ENCODE data around the gene PRR22.

DNA sequence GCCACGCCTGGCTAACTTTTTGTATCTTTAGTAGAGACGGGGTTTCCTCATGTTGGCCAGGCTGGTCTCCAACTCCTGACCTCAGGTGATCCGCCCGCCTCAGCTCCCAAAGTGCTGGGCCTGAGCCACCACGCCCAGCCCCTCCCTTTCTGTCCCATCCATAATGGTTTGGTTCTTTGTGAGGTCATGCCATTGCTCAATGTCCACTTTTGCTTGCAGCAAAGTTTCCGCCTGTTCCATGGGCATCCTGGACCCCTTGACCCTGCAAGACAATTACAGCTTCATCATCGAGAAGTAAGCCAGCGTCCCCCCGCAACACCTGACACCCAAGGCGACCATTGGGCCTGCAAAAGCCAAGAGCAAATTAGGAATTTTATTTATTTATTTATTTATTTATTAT, 16.6 kb downstream of the PRR22 start:
- TF ChIP-seq, protein P1, sequence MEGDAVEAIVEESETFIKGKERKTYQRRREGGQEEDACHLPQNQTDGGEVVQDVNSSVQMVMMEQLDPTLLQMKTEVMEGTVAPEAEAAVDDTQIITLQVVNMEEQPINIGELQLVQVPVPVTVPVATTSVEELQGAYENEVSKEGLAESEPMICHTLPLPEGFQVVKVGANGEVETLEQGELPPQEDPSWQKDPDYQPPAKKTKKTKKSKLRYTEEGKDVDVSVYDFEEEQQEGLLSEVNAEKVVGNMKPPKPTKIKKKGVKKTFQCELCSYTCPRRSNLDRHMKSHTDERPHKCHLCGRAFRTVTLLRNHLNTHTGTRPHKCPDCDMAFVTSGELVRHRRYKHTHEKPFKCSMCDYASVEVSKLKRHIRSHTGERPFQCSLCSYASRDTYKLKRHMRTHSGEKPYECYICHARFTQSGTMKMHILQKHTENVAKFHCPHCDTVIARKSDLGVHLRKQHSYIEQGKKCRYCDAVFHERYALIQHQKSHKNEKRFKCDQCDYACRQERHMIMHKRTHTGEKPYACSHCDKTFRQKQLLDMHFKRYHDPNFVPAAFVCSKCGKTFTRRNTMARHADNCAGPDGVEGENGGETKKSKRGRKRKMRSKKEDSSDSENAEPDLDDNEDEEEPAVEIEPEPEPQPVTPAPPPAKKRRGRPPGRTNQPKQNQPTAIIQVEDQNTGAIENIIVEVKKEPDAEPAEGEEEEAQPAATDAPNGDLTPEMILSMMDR (IDR thresholded peaks at IDR 0.05; ENCODE audit: low read depth, low read length) = no peak
- no peak for TF ChIP-seq EZH2phosphoT487 (IDR thresholded peaks at IDR 0.05; ENCODE audit: low read depth)

Data from OCI-LY3 (cell line).